Stimulated activated CD8-positive, alpha-beta memory T cell treated with anti-CD3 and anti-CD28 coated beads, Interleukin-4, amount 100 ng/mL, for 48 hours (primary cell): ENCODE measurements around the gene GNG2.

Experiments used
- DNase-seq: peaks from one replicate; pipeline ENCODE4 v3.0.0-alpha.2; 2020

GNG2 gene

DNA sequence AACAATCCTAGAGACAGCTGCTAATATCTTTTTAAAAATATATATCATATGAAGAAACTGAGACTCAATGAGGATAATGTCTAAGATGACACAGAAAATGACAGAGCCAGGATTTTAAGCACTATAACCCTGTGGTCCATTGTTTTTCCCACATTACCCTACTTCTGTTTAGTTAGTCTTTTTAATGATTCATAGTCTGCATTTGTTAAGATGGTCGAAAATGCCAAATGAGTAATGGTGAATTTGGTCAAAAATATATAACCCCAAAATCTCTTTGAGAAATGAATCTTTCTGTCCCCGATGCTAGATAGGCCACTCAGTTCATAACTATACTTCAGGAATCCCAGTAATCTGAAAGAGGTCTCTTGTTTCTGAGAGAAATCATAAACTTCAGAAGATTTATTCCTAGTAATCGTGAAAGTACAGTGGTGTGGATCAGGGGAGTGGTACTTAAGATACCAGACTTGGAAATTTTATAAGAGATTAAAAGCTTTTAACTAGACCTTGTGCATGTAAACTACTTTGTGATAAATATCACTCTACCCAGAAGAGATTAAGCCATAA, 139.7 kb downstream of the GNG2 start:
- DNase-seq = no peak

GRCh38 chr14:52000696-52001095, 140.3 kb downstream of the GNG2 start:
- no peak for DNase-seq

DNA sequence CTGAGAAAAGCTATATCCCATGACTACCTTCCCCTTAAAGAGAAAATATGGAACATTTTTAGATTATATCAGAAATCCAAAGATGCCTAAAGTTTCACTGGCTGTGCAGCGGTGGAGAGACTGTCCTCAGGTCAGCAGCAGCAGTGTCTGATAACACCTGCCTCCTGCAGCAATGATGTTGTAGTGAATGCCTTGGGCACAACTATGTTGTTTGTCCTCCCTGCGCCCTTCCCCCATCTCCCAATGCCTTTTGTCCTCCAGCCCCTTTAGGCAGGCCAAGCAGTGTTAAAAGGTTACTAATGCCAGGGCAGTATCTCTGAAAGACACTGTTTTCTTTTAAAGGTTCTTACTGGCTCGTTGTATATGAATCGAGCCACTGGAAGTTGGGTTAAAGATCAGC, 142.1 kb downstream of the GNG2 start:
- DNase-seq = no peak

DNA sequence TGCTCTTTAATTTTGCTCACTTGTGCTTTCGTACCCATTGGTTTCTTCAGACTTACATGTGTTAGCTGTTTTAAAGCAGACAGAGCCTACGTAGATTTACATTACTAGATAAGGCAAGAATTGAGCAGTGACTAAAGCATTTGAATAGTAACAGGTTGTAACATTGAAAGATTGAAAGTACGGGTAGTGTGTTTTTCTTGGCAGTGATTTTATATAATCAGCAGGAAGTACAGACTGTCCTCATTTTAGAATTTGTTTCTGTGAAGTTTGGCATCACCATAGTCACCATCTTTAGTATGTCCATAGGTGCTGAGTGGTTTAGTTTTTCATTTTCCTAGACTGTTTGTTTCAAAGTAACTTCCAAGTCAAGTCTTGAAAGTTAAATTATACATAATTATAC, 142.9 kb downstream of the GNG2 start:
- no peak for DNase-seq

- no peak for DNase-seq
Observed at GRCh38 chr14:52005625-52006024, 145.2 kb downstream of the GNG2 start.

- DNase-seq = no peak
Observed at GRCh38 chr14:52006361-52006760, 145.9 kb downstream of the GNG2 start.

DNA sequence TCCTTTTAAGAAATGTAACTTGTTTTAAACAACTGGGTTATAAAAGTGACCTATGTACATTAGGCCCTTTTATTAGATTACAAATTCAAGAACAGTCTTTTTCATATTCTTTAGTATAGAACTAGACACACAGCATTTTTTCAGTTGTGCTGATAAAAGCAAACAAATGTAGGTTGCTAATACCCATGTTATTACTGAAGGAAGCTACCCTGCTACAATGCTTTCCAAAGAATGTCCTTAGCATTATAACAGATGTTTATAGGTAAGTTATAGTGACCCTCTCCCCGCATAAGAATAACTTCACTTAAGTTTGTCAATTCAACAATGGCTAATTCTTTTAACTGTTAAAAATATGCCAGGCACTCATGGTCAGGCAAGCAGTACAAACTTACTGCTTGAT, 146.8 kb downstream of the GNG2 start:
- DNase-seq = no peak

- DNase-seq = no peak
Observed at GRCh38 chr14:52007637-52008036, 147.2 kb downstream of the GNG2 start.

- DNase-seq = no peak
Observed at GRCh38 chr14:52008136-52008535, 147.7 kb downstream of the GNG2 start.

GRCh38 chr14:52010173-52010693, 149.8 kb downstream of the GNG2 start:
- DNase-seq = no peak

DNA sequence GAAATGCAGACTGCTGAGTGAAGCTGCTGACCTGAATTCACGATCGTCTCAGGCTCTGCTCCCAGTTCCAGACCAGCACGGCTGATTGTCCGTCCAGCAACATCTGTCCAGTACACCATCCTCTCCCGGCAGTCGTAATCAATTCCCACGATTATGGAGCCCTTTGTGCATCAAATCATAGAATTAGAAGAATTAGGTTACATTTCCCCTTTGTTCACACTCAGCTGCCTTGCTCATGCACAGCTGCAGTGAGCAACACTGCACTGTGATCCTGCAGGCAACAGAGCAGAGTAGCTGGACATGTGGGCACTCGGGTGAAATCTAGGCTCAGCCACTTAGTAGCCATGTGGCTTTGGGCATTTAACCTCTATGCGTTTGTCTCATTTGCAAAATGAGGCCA, 151.1 kb downstream of the GNG2 start:
- DNase-seq = no peak

DNA sequence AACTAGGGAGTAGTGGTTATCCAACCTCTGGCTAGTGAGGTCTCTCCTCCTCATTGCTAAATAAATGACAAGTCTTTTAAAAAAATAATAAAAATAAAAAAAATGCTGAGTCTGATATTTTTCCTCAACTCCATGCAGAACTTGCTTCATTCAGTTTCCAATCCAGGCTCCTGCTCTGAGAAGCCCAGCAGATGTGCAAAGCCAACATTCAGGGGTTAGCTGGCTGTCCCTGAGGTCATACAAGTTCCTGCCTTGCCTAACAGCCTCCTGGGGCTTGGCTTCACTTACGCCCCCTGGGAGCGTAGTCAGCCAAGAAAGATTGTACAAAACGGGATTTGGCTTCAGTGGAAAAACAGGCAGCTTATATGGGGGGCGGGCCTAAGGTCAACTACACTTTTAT, 152.2 kb downstream of the GNG2 start:
- DNase-seq = no peak

DNA sequence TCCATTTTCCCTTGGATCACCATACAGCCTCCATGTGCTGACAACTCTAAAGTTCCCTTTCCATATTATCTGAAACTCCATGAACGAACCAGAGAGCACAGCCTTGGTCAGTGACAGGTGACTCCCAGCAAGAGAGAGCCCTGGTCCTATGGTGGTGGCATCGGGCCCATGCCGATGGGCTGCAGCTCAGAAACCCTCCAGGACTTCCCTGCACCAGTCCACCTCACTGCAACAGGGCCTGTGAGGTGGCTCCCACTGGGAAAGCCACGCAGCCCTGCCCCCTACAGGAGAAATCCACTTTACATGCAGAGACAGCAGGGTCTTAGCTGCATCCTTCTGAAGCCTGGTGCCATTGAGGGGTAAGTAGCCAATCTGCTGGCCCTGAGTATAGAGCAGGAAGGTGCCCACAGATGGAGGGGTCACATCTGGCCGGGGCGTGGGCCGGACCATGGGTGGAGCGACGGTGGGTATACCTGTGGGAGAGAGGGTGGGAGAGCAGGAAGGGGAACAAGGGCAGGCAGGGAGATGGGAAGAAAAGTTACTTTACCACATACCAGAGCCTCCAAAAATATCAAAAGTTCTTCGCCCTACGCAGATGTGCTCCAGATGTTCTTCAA, 153.7 kb downstream of the GNG2 start:
- DNase-seq = peak; percentile 35

DNA sequence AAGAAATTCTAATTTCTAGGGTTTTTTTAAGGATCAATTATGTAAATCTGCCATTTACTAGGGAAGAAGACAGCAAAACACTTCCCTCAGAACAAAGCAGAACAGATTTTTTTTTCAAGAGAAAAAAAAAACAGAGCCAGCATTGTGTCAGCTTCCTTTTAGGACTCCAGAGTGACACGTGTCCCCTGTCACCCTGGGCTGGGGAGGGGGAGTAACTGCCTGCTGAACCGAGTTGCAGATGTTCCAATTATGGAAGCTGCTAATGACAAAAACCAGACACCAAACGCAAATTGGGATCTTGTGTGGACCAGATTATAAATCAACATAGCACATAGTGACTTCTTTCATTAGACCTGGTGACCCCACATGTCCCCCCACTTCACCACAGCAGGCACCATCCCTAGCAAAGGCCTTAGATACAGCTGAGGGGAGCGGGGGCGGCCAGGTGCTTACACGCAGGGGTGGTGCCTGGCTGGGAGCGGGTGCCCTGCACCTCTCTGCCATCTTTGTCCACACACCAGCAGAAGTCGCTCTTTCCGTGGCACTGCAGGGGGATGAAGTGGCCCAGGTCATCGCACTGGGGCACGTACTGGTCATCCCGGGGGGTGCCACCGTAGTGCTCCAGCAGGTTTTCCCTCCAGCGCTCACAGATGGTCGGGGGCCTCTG, 154.3 kb downstream of the GNG2 start:
- no peak for DNase-seq

- DNase-seq = no peak
Observed at GRCh38 chr14:52015411-52016030, 155.1 kb downstream of the GNG2 start.

- DNase-seq = no peak
Observed at GRCh38 chr14:52018252-52018651, 157.8 kb downstream of the GNG2 start.

DNA sequence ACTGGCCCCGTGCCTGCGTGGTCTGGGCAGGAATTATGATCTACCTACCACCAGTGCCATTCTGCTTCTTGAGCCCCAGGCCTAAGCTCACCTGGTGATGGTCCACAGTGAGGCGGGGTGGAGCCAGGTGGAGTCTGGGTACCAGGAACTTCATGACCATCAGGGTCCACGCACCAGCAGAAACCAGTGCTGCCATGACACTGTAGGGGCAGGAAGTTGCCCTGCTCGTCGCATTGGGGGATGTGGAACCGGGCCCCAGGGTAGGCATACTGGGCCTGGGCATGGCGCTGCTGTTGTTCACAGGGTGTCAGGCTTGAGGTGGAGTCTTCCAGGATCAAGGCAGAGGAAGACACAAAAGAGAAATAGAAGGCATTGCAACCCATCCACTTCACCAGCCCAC, 158.6 kb downstream of the GNG2 start:
- DNase-seq = no peak
